NCI-H1105 (cell line): Measurements from ENCODE around the gene CASP9.

ENCODE experiments used
- DNase-seq: peaks from one replicate; lab custom pipeline; 2025; lab: John Stamatoyannopoulos, UW

CASP9 gene

DNA sequence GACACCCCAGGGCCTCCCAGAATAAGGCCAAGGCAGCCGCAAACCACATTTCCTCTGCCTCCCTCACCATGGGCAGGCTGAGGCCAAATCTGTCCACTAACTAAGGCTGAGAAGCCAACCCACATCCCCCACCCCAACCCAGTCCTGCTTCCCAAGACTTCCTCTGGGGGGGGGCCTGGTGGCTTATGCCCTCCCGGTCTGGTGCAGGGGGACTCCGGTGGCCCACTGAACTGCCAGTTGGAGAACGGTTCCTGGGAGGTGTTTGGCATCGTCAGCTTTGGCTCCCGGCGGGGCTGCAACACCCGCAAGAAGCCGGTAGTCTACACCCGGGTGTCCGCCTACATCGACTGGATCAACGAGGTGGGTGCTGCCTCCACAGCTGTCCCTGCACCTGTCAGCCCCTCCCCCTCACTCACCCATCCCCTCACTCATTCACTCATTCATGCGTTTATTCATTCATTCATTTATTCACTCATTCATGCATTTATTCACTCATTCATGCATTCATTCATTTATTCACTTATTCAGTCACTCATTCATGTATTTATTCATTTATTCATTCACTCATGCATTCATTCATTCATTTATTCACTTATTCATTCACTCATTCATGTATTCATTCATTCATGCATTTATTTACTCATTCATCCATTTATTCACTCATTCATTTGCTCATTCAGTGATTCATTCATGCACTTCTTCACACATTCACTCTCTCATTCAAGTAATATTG lies 78.5 kb downstream of the CASP9 start:
- no peak for DNase-seq

DNA sequence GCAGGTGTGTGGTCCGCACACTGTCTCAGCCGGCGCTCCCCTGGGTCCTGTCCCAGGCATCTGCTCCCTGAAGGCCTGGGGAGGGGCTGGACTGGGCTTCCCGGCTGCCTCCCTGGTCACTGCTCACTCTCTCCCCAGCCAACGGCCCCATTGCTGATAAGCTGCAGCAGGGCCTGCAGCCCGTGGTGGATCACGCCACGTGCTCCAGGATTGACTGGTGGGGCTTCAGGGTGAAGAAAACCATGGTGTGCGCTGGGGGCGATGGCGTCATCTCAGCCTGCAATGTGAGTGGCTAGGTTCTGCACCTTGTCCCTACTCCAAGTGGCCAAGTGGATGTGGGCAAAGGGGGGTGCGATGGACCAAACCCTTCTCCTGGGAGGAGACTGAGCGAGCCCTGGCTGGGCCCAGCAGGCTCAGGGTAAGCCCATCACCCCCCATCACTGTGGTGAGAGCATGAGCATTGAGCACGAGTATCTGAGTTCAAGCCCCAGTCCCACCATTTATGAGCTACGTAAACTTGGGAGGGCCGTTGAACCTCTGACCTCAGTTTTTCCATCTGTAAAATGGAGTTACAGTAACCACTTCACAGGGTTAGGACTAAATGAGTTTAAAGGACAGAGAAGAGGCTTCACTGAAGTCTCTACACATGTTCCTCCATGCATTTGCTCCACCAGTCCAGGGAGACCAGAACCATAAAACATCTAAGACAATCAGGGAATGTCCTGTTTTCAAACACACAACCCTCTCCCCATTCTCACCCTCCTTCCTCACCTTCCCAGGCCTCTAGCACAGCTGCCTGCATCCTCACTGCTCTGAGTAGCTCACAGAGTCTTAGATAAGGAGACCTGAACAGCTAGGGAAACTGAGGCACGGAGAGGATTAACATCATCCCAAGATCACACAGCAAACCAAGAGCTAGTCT lies 79.3 kb downstream of the CASP9 start:
- no peak for DNase-seq

GRCh38 chr1:15443281-15443680 lies 80.7 kb downstream of the CASP9 start:
- DNase-seq, result no peak

GRCh38 chr1:15442759-15443158 lies 81.3 kb downstream of the CASP9 start:
- DNase-seq, result no peak

DNA sequence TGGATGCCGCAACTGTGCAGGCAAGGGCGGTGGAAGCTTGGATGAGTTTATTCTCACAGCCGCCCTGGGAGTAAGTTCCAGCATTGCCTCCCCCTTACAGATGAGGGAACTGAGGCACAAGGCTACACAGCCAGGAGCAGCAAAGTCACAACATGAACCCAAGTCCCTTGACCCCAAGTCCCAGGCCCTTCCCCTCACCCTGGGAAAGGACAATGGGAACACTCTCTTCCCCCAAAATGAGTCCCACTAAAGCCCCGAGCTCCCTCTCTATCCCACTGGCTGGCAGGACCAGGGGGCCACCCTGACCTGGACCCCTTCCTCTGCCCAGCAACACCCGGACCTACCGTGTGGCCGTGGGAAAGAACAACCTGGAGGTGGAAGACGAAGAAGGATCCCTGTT lies 81.9 kb downstream of the CASP9 start:
- no peak for DNase-seq
